ENCODE data around the gene SPDYE1.
"Not testable (repeated sequence)": the region's sequence is repeated elsewhere in the genome, so short reads cannot be mapped to it uniquely, and the experiment has no call there.

Gene SPDYE1

DNA sequence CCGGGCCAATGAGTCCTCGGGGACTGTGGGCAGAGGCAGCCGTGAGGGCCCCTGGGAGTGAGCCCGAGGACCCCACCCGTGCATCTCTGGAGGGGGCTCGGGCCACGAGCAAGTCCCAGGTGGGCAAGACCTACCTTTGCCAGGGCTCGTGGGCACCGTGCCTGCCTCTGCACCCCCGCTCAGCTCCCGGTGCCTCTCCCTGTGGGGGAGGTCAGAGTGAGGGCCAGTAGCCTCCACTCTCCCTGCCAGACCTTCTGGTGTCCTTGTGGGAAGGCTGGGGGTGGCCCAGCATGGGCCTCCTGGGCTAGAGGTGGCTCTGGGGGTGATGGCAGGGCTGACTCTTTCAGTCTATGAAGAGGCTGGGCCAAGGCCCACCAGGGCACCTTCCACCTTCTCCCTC is 31.7 kb downstream of the SPDYE1 start:
- not testable (repeated sequence) for H2BK5ac ChIP-seq (ENCODE audit: low read length); H3K27ac ChIP-seq (replicated peaks; ENCODE audit: low read length); H3K36me3 ChIP-seq (replicated peaks in 1 of 2; ENCODE audit: control insufficient read depth in 2 of 2, insufficient read depth in 2 of 2, low read length in 2 of 2); H2BK12ac ChIP-seq (ENCODE audit: low read length); H3K9ac ChIP-seq (ENCODE audit: low read depth, low read length, poor library complexity); DNase-seq (ENCODE audit: low spot score); H3K4ac ChIP-seq (ENCODE audit: low read length); H4K8ac ChIP-seq (ENCODE audit: low read depth, low read length); H3K27me3 ChIP-seq (ENCODE audit: control insufficient read depth in 3 of 3, insufficient read depth in 3 of 3, low read depth in 1 of 3, low read length in 3 of 3); H2AK5ac ChIP-seq (ENCODE audit: low read depth, low read length); H3K4me1 ChIP-seq (ENCODE audit: control insufficient read depth in 2 of 2, insufficient read depth in 1 of 2, low read depth in 1 of 2, low read length in 2 of 2); H3K14ac ChIP-seq (ENCODE audit: low read length); H3K18ac ChIP-seq (ENCODE audit: low read length); H3K4me2 ChIP-seq (ENCODE audit: insufficient read depth, low read length, poor library complexity, severe bottlenecking); H2BK15ac ChIP-seq (ENCODE audit: low read length); H2BK120ac ChIP-seq (ENCODE audit: low read depth, low read length); H3K4me3 ChIP-seq (ENCODE audit: low read length in 2 of 2); H3K79me1 ChIP-seq (ENCODE audit: low read depth, low read length); H2AFZ ChIP-seq (ENCODE audit: low read length); H3K23ac ChIP-seq (ENCODE audit: low read depth, low read length, poor library complexity); H3K9me3 ChIP-seq (replicated peaks in 1 of 2; ENCODE audit: control insufficient read depth in 2 of 2, insufficient read depth in 1 of 2, low read depth in 1 of 2, low read length in 2 of 2); H4K91ac ChIP-seq (ENCODE audit: low read depth, low read length, poor library complexity)
- WGBS, 2 donors (ENCODE audit: extremely low coverage in 2 of 2, insufficient read length in 2 of 2, insufficient replicate concordance in 1 of 2): no CpG with 5 or more reads among the region's 11 CpGs

DNA sequence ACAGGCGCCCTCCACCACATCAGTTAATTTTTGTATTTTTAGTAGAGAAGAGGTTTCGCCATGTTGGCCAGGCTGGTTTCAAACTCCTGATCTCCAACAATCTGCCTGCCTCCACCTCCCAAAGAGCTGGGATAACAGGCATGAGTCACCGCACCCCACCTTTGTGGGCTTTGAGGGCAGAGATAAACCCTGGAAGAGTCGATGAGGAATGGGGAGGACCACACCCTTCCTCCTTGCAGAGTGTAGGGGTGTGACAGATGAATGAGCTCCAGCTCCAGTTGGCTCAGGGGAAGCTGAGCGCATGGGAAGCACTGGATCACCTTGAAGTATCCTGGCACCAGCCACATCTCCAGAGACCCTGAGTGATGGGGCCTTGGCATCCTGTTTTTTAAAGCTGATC is 32.3 kb downstream of the SPDYE1 start:
- H2BK12ac ChIP-seq (ENCODE audit: low read length); H3K9ac ChIP-seq (ENCODE audit: low read depth, low read length, poor library complexity); H3K79me1 ChIP-seq (ENCODE audit: low read depth, low read length); H3K4me2 ChIP-seq (ENCODE audit: insufficient read depth, low read length, poor library complexity, severe bottlenecking); H3K9me3 ChIP-seq (replicated peaks in 1 of 2; ENCODE audit: control insufficient read depth in 2 of 2, insufficient read depth in 1 of 2, low read depth in 1 of 2, low read length in 2 of 2); H2AK5ac ChIP-seq (ENCODE audit: low read depth, low read length); H2BK120ac ChIP-seq (ENCODE audit: low read depth, low read length); H2AFZ ChIP-seq (ENCODE audit: low read length); H3K14ac ChIP-seq (ENCODE audit: low read length); H4K8ac ChIP-seq (ENCODE audit: low read depth, low read length); H2BK15ac ChIP-seq (ENCODE audit: low read length); H3K36me3 ChIP-seq (replicated peaks in 1 of 2; ENCODE audit: control insufficient read depth in 2 of 2, insufficient read depth in 2 of 2, low read length in 2 of 2); H3K23ac ChIP-seq (ENCODE audit: low read depth, low read length, poor library complexity); H3K18ac ChIP-seq (ENCODE audit: low read length); H2BK5ac ChIP-seq (ENCODE audit: low read length); H3K4me3 ChIP-seq (ENCODE audit: low read length in 2 of 2); DNase-seq (ENCODE audit: low spot score); H3K27ac ChIP-seq (replicated peaks; ENCODE audit: low read length); H3K27me3 ChIP-seq (ENCODE audit: control insufficient read depth in 3 of 3, insufficient read depth in 3 of 3, low read depth in 1 of 3, low read length in 3 of 3); H3K4me1 ChIP-seq (ENCODE audit: control insufficient read depth in 2 of 2, insufficient read depth in 1 of 2, low read depth in 1 of 2, low read length in 2 of 2); H3K4ac ChIP-seq (ENCODE audit: low read length); H4K91ac ChIP-seq (ENCODE audit: low read depth, low read length, poor library complexity): not testable (repeated sequence)
- WGBS, 2 donors (ENCODE audit: extremely low coverage in 2 of 2, insufficient read length in 2 of 2, insufficient replicate concordance in 1 of 2): no CpG with 5 or more reads among the region's 5 CpGs

DNA sequence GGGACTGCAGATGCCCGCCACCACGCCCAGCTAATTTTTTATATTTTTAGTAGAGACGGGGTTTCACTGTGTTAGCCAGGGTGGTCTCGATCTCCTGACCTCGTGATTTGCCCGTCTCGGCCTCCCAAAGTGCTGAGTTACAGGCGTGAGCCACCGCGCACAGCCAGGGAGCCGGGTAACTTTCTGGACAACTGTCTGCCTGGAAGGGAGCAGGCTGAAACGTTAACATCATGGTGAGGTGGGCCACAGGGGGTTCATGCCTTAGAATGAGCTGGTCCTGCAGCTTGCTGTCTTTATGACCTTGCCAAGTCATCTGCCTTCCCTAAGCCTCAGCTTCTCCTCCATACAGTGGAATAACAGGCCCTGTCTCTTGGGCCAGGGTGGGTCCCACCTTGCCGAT is 33.6 kb downstream of the SPDYE1 start:
- not testable (repeated sequence) for H3K14ac ChIP-seq (ENCODE audit: low read length); H3K4me2 ChIP-seq (ENCODE audit: insufficient read depth, low read length, poor library complexity, severe bottlenecking); H3K9me3 ChIP-seq (replicated peaks in 1 of 2; ENCODE audit: control insufficient read depth in 2 of 2, insufficient read depth in 1 of 2, low read depth in 1 of 2, low read length in 2 of 2); H3K27ac ChIP-seq (replicated peaks; ENCODE audit: low read length); H3K27me3 ChIP-seq (ENCODE audit: control insufficient read depth in 3 of 3, insufficient read depth in 3 of 3, low read depth in 1 of 3, low read length in 3 of 3); H3K4me3 ChIP-seq (ENCODE audit: low read length in 2 of 2); H3K4me1 ChIP-seq (ENCODE audit: control insufficient read depth in 2 of 2, insufficient read depth in 1 of 2, low read depth in 1 of 2, low read length in 2 of 2); H3K4ac ChIP-seq (ENCODE audit: low read length); H4K8ac ChIP-seq (ENCODE audit: low read depth, low read length); H2BK120ac ChIP-seq (ENCODE audit: low read depth, low read length); H2BK5ac ChIP-seq (ENCODE audit: low read length); DNase-seq (ENCODE audit: low spot score); H3K36me3 ChIP-seq (replicated peaks in 1 of 2; ENCODE audit: control insufficient read depth in 2 of 2, insufficient read depth in 2 of 2, low read length in 2 of 2); H3K9ac ChIP-seq (ENCODE audit: low read depth, low read length, poor library complexity); H2AK5ac ChIP-seq (ENCODE audit: low read depth, low read length); H2BK12ac ChIP-seq (ENCODE audit: low read length); H2AFZ ChIP-seq (ENCODE audit: low read length); H4K91ac ChIP-seq (ENCODE audit: low read depth, low read length, poor library complexity); H3K23ac ChIP-seq (ENCODE audit: low read depth, low read length, poor library complexity); H3K79me1 ChIP-seq (ENCODE audit: low read depth, low read length); H3K18ac ChIP-seq (ENCODE audit: low read length); H2BK15ac ChIP-seq (ENCODE audit: low read length)
- no CpG with 5 or more reads among the region's 13 CpGs for WGBS, 2 donors (ENCODE audit: extremely low coverage in 2 of 2, insufficient read length in 2 of 2, insufficient replicate concordance in 1 of 2)

DNA sequence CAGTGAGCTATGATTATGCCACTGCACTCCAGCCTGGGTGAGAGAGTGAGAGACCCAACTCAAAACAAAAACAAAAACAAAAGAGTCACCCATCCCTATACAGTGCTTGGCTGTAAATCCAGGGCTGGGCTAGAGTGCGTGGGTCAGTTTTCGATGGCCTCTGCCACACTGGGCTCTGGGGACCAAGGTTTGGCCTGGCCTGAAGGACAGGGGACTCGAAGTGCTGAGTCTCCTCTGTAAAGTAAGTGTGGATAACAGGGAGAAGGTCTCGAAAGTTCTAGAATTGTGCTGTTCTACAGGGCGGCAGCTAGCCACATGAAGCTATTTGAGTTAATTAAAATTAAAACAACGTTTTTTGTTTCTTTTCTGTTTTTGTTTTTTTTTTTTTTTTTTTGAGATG is 34.3 kb downstream of the SPDYE1 start:
- WGBS, 2 donors (ENCODE audit: extremely low coverage in 2 of 2, insufficient read length in 2 of 2, insufficient replicate concordance in 1 of 2): no CpG with 5 or more reads among the region's 6 CpGs

More for the DNA sequence above, 34.3 kb downstream of the SPDYE1 start:
- H3K4me3 ChIP-seq (ENCODE audit: low read length in 2 of 2); H3K79me1 ChIP-seq (ENCODE audit: low read depth, low read length); H3K4me1 ChIP-seq (ENCODE audit: control insufficient read depth in 2 of 2, insufficient read depth in 1 of 2, low read depth in 1 of 2, low read length in 2 of 2); H3K4ac ChIP-seq (ENCODE audit: low read length); H3K4me2 ChIP-seq (ENCODE audit: insufficient read depth, low read length, poor library complexity, severe bottlenecking); H4K8ac ChIP-seq (ENCODE audit: low read depth, low read length); H3K9me3 ChIP-seq (replicated peaks in 1 of 2; ENCODE audit: control insufficient read depth in 2 of 2, insufficient read depth in 1 of 2, low read depth in 1 of 2, low read length in 2 of 2); H2AK5ac ChIP-seq (ENCODE audit: low read depth, low read length); H2BK120ac ChIP-seq (ENCODE audit: low read depth, low read length); DNase-seq (ENCODE audit: low spot score); H3K27me3 ChIP-seq (ENCODE audit: control insufficient read depth in 3 of 3, insufficient read depth in 3 of 3, low read depth in 1 of 3, low read length in 3 of 3); H3K18ac ChIP-seq (ENCODE audit: low read length); H2BK15ac ChIP-seq (ENCODE audit: low read length); H2BK12ac ChIP-seq (ENCODE audit: low read length); H2BK5ac ChIP-seq (ENCODE audit: low read length); H3K23ac ChIP-seq (ENCODE audit: low read depth, low read length, poor library complexity); H3K36me3 ChIP-seq (replicated peaks in 1 of 2; ENCODE audit: control insufficient read depth in 2 of 2, insufficient read depth in 2 of 2, low read length in 2 of 2); H3K14ac ChIP-seq (ENCODE audit: low read length); H4K91ac ChIP-seq (ENCODE audit: low read depth, low read length, poor library complexity); H2AFZ ChIP-seq (ENCODE audit: low read length); H3K9ac ChIP-seq (ENCODE audit: low read depth, low read length, poor library complexity); H3K27ac ChIP-seq (replicated peaks; ENCODE audit: low read length): not testable (repeated sequence)
